HG02623 (cell line): ENCODE measurements around the gene DNAAF5.
"Not testable (repeated sequence)": the region's sequence is repeated elsewhere in the genome, so short reads cannot be mapped to it uniquely, and the experiment has no call there.

Experiments
- ATAC-seq: cut with Tn5 transposase; IDR thresholded peaks from one replicate; pipeline ENCODE4 v1.9.1; 2021; ENCODE audit warnings: moderate library complexity; ENCODE audit not compliant: unreplicated experiment

The DNAAF5 gene

DNA sequence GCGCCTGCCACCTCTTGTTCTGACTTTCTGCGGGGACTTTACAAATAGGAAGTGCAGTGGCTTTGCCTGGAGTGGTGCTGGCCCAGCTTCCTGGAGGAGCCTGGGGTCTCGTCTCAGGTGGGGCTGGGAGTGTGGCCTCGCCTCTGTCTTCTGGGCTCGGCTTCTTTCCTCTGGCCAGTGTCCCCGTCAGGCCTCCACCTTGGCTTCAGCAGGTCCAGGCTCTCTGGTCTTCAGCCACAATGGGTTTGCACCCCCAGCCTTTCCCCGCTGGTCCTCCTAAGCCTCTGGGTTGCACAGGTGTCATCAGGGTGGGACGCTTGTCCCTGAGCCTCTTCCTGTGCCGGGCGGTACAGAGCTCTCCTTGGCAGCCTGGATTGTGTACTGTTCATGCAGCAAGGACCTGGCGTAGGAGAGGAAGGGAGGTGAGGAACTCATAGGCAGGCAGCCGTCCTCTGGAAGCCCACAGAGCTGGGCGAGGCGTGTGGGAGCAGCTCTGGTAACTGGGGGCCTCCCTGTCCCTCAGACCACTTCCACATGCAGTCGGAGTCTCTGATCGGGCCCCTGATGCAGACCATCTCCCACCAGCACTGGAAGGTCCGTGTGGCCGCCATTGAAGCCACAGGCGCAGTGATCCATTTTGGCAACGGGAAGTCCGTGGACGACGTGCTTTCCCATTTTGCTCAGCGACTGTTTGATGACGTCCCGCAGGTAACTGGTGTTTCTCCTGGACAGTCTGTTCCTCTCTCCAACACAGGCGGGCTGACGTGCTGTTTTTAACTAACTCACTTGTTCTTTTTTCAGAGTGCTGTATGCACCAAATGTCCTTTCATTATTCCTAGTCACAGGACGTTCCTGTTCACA lies 2.9 kb downstream of the DNAAF5 start:
- no peak for ATAC-seq

- ATAC-seq: no peak
Observed at GRCh38 chr7:730501-731439, 4.3 kb downstream of the DNAAF5 start.

GRCh38 chr7:731440-732085 lies 5.1 kb downstream of the DNAAF5 start:
- ATAC-seq: no peak

GRCh38 chr7:732094-732541 lies 5.6 kb downstream of the DNAAF5 start:
- ATAC-seq: no peak

- ATAC-seq: no peak
Observed at GRCh38 chr7:732556-732955, 6.1 kb downstream of the DNAAF5 start.

DNA sequence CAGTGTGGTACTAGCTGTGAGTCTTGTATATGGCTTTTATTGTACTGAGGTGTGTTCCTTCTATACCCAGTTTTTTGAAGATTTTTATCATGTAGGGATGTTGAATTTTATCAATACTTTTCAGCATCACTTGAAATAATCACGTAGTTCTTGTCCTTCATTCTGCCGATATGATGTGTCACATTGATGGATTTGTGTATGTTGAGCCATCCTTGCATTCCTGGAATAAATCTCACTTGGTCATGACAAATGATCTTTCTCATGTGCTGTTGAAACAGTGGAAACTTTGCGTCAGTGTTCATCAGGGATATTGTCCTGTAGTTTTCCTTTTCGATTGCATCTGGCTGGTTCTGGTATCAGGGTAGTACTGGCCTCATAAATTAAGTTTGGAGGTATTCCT lies 7.7 kb downstream of the DNAAF5 start:
- no peak for ATAC-seq

DNA sequence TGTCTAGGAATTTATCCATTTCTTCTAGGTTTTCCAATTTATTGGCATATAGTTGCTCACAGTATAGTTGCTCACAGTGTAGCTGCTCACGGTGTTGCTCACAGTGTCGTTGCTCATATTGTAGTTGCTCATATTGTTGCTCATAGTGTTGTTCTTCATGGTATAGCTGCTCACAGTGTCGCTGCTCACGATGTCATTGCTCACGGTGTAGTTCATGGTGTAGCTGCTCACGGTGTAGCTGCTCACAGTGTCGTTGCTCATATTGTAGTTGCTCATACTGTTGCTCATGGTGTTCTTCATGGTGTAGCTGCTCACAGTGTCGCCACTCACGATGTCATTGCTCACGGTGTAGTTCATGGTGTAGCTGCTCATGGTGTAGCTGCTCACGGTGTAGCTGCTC lies 8.3 kb downstream of the DNAAF5 start:
- no peak for ATAC-seq

DNA sequence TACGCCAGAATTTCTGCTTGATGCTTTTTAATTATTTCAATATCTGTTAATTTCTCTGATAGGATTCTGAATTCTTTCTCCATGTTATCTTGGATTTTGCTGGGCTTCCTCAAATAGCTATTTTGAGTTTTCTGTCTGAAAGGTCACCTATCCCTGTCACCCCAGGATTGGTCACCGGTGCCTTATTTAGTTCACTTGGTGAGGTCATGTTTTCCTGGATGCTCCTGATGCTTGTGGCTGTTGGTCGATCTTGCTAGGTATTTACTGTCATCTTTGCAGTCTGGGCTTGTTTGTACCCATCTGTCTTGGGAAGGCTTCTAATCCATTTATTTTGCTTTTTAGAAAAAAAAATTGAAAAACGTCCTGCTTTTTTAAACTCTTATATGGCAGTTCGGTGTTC lies 11.7 kb downstream of the DNAAF5 start:
- no peak for ATAC-seq

DNA sequence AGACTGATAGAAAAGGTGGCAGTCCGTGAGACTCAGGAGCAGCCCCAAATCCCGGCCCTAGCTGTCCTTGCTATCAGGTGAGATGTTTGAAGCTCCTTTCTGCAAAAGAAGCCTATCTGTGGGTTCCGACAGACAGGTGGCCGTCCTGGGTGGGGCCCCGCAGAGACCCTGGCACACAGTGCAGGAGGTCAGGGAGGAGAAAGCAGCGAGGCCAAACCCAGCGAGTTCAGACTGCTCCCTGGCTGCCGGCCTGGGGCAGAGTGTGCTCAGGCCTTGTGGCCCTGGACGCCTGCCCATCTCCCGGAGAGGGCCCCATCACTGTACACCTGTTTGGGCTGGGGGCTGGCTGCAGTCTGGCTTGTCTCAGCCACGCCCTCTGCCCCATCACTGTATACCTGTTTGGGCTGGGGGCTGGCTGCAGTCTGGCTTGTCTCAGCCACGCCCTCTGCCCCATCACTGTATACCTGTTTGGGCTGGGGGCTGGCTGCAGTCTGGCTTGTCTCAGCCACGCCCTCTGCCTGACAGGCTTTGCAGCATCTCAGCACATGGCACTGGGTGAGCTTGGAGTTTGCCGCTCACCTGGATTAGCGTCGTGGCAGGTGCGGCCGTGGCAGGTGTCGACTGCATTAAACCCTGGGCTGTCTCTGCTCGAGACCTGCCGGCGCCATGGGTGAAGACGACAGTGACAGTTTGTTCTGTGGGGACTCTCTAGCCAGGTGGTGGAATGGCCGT lies 12.4 kb downstream of the DNAAF5 start:
- ATAC-seq: no peak

GRCh38 chr7:739455-739982 lies 13.0 kb downstream of the DNAAF5 start:
- no peak for ATAC-seq

- no peak for ATAC-seq
Observed at GRCh38 chr7:739983-740942, 13.8 kb downstream of the DNAAF5 start.

GRCh38 chr7:741191-741671 lies 14.7 kb downstream of the DNAAF5 start:
- no peak for ATAC-seq

DNA sequence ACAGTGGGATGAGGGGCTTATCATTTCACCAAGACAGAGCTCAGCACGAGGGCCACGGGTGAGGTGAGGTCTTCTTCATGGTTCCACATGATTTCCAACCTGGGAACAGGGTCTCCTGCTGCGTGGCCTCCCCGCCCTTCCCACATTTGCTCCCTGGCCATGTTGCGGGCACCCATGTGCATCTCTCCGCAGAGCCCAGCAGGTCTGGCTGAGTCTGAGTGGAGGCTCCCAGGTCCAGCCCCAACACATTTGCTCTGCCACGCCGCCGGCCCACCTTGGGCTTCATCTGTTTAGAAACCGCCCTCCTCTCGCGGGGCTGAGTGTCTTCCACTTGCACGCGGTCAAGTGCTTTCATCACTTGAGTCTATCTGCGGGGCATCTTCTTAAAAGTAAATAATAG lies 15.4 kb downstream of the DNAAF5 start:
- ATAC-seq: no peak

GRCh38 chr7:742791-743190 lies 16.3 kb downstream of the DNAAF5 start:
- no peak for ATAC-seq

- not testable (repeated sequence) for ATAC-seq
Observed at GRCh38 chr7:743341-744127, 17.0 kb downstream of the DNAAF5 start.

DNA sequence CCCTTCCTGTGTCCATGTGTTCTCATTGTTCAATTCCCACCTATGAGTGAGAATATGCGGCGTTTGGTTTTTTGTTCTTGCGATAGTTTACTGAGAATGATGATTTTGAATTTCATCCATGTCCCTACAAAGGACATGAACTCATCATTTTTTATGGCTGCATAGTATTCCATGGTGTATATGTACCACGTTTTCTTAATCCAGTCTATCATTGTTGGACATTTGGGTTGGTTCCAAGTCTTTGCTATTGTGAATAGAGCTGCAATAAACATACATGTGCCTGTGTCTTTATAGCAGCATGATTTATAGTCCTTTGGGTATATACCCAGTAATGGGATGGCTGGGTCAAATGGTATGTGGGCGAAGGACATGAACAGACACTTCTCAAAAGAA lies 17.6 kb downstream of the DNAAF5 start:
- ATAC-seq: not testable (repeated sequence)

DNA sequence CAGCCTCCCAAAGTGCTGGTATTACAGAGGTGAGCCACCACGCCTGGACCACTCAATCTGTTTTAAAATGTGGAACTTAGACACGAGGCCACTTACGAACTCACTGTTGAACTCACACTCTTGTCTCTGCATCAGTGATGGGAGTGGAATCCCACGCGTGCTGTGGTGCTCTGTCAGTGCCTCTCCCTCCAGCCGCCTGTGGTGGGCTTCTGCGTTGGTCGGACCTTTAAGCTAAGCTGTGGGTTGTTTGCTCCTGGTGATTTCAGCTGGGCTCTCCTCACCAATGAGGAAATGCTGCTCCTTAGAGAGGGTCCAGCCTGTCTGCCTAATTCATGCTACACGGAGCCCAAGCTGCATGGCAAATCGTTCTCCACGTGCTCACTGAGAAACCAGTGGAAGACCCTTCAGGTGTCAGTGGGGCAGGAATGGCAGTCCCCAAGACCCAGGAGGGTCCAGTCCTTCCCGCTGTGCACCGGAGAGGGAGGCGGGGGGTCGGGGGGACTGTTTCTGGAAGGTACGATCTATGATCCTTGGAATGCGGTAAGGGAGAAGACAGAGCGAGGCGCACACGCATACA lies 18.4 kb downstream of the DNAAF5 start:
- ATAC-seq: no peak
